ENCODE measurements around the gene DUSP28. TPM values are rescaled to one million over a fixed set of nuclear protein-coding genes. Genes with fewer than 3 reads are reported as not detected.

Gene DUSP28
- total and polyA plus RNA-seq, 5 experiments from 2014 or later = 18.8 to 24.0 (median 23.2) TPM

GRCh38 chr2:240586198-240586918 lies 26.2 kb downstream of the DUSP28 start, which contains the start of gene CAPN10:
Gene CAPN10, plus strand, starts transcription at chr2:240586734. Its CDS starts 178 bp downstream, at chr2:240586912.
- DNase-seq = peak; percentile 91 to 99 (median 96)
- H3K9me3 Mint-ChIP-seq = no peaks in the 10 kb centered on the region
- no peaks in the 10 kb centered on the region for H3K27me3 Mint-ChIP-seq
- peak within 1 kb of the TSS; percentile 88 to 97 (median 95) for H3K27ac Mint-ChIP-seq
- H3K4me3 Mint-ChIP-seq = peak within 1 kb of the TSS; percentile 91 to 97 (median 96)
- H3K4me1 Mint-ChIP-seq = peaks cover 30 to 76% (median 56%) of the 10 kb centered on the region in 4 donors
- peak; percentile 86 to 88 for ATAC-seq
- POLR2A ChIA-PET = interaction anchor here (0.6 to 11.3 kb wide), 13 partner anchors 8 to 1181 kb away, joined by 3 to 461 read pairs (median 4); partner anchors contain the start of genes ANKMY1, DUSP28 and RNPEPL1
- H3K36me3 Mint-ChIP-seq = peaks cover 0 to 23% (median 2%) of the 10 kb centered on the region in 3 donors

- Mint-ChIP-seq H3K27me3 (no peaks in the 10 kb centered on the region), H3K9me3 (no peaks in the 10 kb centered on the region), H3K36me3 (peaks cover 0 to 23% (median 0%) of the 10 kb centered on the region in 3 donors), H3K4me3 (peak overlapping the region; percentile 91 to 96 (median 94)), H3K27ac (peak overlapping the region; percentile 79 to 97 (median 94)), H3K4me1 (peaks cover 32 to 75% (median 53%) of the 10 kb centered on the region in 4 donors)
- ATAC-seq = peak; percentile 38 to 50
- POLR2A ChIA-PET = interaction anchor here (0.6 to 11.3 kb wide), 14 partner anchors 9 to 1181 kb away, joined by 3 to 461 read pairs (median 4); partner anchors contain the start of genes ANKMY1, DUSP28 and RNPEPL1
- peak; percentile 43 to 82 (median 56) for DNase-seq
Measured at GRCh38 chr2:240586919-240587800, 27.0 kb downstream of the DUSP28 start.

- no peak for ATAC-seq
- no peaks in the 10 kb centered on the region for H3K9me3 Mint-ChIP-seq
- peaks cover 0 to 23% (median 0%) of the 10 kb centered on the region in 3 donors for H3K36me3 Mint-ChIP-seq
- H3K4me3 Mint-ChIP-seq = peak overlapping the region; percentile 91 to 96 (median 94)
- peaks cover 31 to 72% (median 45%) of the 10 kb centered on the region in 4 donors for H3K4me1 Mint-ChIP-seq
- POLR2A ChIA-PET = interaction anchor here (4.1 to 11.3 kb wide), 2 partner anchors 23 to 35 kb away, joined by 62 to 461 read pairs; partner anchors contain the start of genes ANKMY1, DUSP28 and RNPEPL1
- H3K27ac Mint-ChIP-seq = peak overlapping the region; percentile 79 to 97 (median 94)
- H3K27me3 Mint-ChIP-seq = no peaks in the 10 kb centered on the region
- peak in 1 of 10 donors; percentile 44 for DNase-seq
Measured at GRCh38 chr2:240588006-240588655, 28.0 kb downstream of the DUSP28 start.

- Mint-ChIP-seq H3K36me3 (peaks cover 0 to 23% (median 0%) of the 10 kb centered on the region in 3 donors), H3K9me3 (no peaks in the 10 kb centered on the region), H3K4me3 (peak overlapping the region; percentile 2 to 96 (median 94)), H3K4me1 (peaks cover 31 to 70% (median 43%) of the 10 kb centered on the region in 4 donors), H3K27me3 (no peaks in the 10 kb centered on the region), H3K27ac (peak overlapping the region in 8 of 10 donors; percentile 28 to 97 (median 81))
- ATAC-seq = no peak
- DNase-seq = peak in 1 of 10 donors; percentile 22
- POLR2A ChIA-PET = interaction anchor here (0.8 to 11.3 kb wide), 2 partner anchors 24 to 55 kb away, joined by 3 to 461 read pairs; partner anchors contain the start of genes ANKMY1, DUSP28 and RNPEPL1
Measured at GRCh38 chr2:240588669-240589068, 28.5 kb downstream of the DUSP28 start.

GRCh38 chr2:240589375-240589774 lies 29.2 kb downstream of the DUSP28 start:
- no peak overlapping the region for H3K4me3 Mint-ChIP-seq
- peak overlapping the region in 1 of 10 donors; percentile 70 for H3K27ac Mint-ChIP-seq
- no peaks in the 10 kb centered on the region for H3K27me3 Mint-ChIP-seq
- peaks cover 31 to 66% (median 40%) of the 10 kb centered on the region in 4 donors for H3K4me1 Mint-ChIP-seq
- peak in 1 of 10 donors; percentile 54 for DNase-seq
- POLR2A ChIA-PET = interaction anchor here (0.8 to 11.3 kb wide), 2 partner anchors 24 to 54 kb away, joined by 3 to 461 read pairs; partner anchors contain the start of genes ANKMY1, DUSP28 and RNPEPL1
- H3K36me3 Mint-ChIP-seq = peaks cover 0 to 23% (median 0%) of the 10 kb centered on the region in 3 donors
- no peaks in the 10 kb centered on the region for H3K9me3 Mint-ChIP-seq
- ATAC-seq = no peak

- H3K4me3 Mint-ChIP-seq = no peak overlapping the region
- no peak overlapping the region for H3K27ac Mint-ChIP-seq
- POLR2A ChIA-PET = interaction anchor here (1.2 to 11.3 kb wide), 2 partner anchors 10 to 25 kb away, joined by 3 to 461 read pairs; partner anchors contain the start of genes ANKMY1, DUSP28 and RNPEPL1
- peaks cover 0 to 23% (median 0%) of the 10 kb centered on the region in 3 donors for H3K36me3 Mint-ChIP-seq
- no peaks in the 10 kb centered on the region for H3K9me3 Mint-ChIP-seq
- H3K27me3 Mint-ChIP-seq = no peaks in the 10 kb centered on the region
- peaks cover 27 to 61% (median 34%) of the 10 kb centered on the region in 4 donors for H3K4me1 Mint-ChIP-seq
- DNase-seq (peak in 1 of 10 donors; percentile 47), ATAC-seq (no peak)
Measured at GRCh38 chr2:240589850-240590525, 29.8 kb downstream of the DUSP28 start.

- peaks cover 26 to 57% (median 29%) of the 10 kb centered on the region in 4 donors for H3K4me1 Mint-ChIP-seq
- peaks cover 0 to 23% (median 0%) of the 10 kb centered on the region in 3 donors for H3K36me3 Mint-ChIP-seq
- POLR2A ChIA-PET = interaction anchor here (1.2 kb wide), 1 partner anchor 11 kb away, joined by 3 read pairs; no protein-coding TSS in a partner anchor
- ATAC-seq = no peak
- no peak overlapping the region for H3K4me3 Mint-ChIP-seq
- peak overlapping the region in 1 of 10 donors; percentile 9 for H3K27ac Mint-ChIP-seq
- H3K27me3 Mint-ChIP-seq = no peaks in the 10 kb centered on the region
- H3K9me3 Mint-ChIP-seq = no peaks in the 10 kb centered on the region
- peak in 1 of 10 donors; percentile 55 for DNase-seq
Measured at GRCh38 chr2:240590681-240591111, 30.5 kb downstream of the DUSP28 start.

- DNase-seq (no peak), ATAC-seq (no peak)
- Mint-ChIP-seq H3K4me1 (peaks cover 22 to 55% (median 25%) of the 10 kb centered on the region in 4 donors), H3K4me3 (no peak overlapping the region), H3K36me3 (peaks cover 0 to 27% (median 0%) of the 10 kb centered on the region in 3 donors), H3K27me3 (no peaks in the 10 kb centered on the region), H3K27ac (peak overlapping the region in 1 of 10 donors; percentile 66), H3K9me3 (no peaks in the 10 kb centered on the region)
- POLR2A ChIA-PET = interaction anchor here (1.0 to 1.2 kb wide), 2 partner anchors 11 to 33 kb away, joined by 3 read pairs; no protein-coding TSS in a partner anchor
Measured at GRCh38 chr2:240591226-240591625, 31.1 kb downstream of the DUSP28 start.

- H3K9me3 Mint-ChIP-seq = no peaks in the 10 kb centered on the region
- DNase-seq (peak in 1 of 10 donors; percentile 32), ATAC-seq (no peak)
- H3K27ac Mint-ChIP-seq = no peak overlapping the region
- peaks cover 22 to 55% (median 25%) of the 10 kb centered on the region in 4 donors for H3K4me1 Mint-ChIP-seq
- POLR2A ChIA-PET = interaction anchor here (0.6 to 1.0 kb wide), 2 partner anchors 32 to 733 kb away, joined by 3 to 7 read pairs; no protein-coding TSS in a partner anchor
- H3K27me3 Mint-ChIP-seq = no peaks in the 10 kb centered on the region
- peaks cover 0 to 27% (median 0%) of the 10 kb centered on the region in 3 donors for H3K36me3 Mint-ChIP-seq
- no peak overlapping the region for H3K4me3 Mint-ChIP-seq
Measured at GRCh38 chr2:240591784-240592183, 31.6 kb downstream of the DUSP28 start.

GRCh38 chr2:240593026-240593702 lies 33.0 kb downstream of the DUSP28 start:
- no peaks in the 10 kb centered on the region for H3K9me3 Mint-ChIP-seq

More at GRCh38 chr2:240593026-240593702, 33.0 kb downstream of the DUSP28 start:
- POLR2A ChIA-PET = no interaction called here
- Mint-ChIP-seq H3K27me3 (no peaks in the 10 kb centered on the region), H3K36me3 (peaks cover 0 to 30% (median 0%) of the 10 kb centered on the region in 3 donors), H3K27ac (no peak overlapping the region), H3K4me3 (no peak overlapping the region), H3K4me1 (peaks cover 10 to 44% (median 16%) of the 10 kb centered on the region in 4 donors)
- DNase-seq (peak in 1 of 10 donors; percentile 36), ATAC-seq (no peak)

All from naive thymus-derived CD8-positive, alpha-beta T cell (primary cell).